ENCODE results near the gene FIGNL2.
"Not testable (repeated sequence)": the region's sequence is repeated elsewhere in the genome, so short reads cannot be mapped to it uniquely, and the experiment has no call there.

Gene FIGNL2, protein sequence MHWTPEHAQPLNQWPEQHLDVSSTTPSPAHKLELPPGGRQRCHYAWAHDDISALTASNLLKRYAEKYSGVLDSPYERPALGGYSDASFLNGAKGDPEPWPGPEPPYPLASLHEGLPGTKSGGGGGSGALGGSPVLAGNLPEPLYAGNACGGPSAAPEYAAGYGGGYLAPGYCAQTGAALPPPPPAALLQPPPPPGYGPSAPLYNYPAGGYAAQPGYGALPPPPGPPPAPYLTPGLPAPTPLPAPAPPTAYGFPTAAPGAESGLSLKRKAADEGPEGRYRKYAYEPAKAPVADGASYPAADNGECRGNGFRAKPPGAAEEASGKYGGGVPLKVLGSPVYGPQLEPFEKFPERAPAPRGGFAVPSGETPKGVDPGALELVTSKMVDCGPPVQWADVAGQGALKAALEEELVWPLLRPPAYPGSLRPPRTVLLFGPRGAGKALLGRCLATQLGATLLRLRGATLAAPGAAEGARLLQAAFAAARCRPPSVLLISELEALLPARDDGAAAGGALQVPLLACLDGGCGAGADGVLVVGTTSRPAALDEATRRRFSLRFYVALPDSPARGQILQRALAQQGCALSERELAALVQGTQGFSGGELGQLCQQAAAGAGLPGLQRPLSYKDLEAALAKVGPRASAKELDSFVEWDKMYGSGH

DNA sequence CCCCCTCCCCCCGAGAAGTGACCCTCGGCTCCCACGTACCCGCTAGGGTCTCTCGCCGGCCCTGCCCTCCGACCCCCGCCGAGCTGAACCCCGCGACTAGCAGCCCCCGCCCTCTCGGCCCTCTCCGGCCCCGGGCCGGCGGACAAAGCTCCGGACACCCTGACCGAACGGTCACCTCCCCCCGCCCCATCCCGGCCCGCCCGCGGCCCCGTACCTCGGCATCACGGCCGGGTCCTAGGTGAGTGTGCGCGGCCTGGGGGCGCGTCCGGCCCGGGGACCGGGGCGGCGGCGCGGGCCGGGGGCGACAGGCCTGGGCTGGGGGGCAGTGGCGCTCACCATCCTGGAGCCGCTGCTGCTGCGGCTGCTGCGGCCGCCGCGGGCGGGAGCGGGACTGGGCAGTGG is at the start of gene FIGNL2:
Gene FIGNL2 (minus strand): TSS at position 393 of the 402 bp plus-strand sequence. CDS start 26,305 bp downstream, outside the sequence.
- no peak for DNase-seq (ENCODE audit: low read depth in 1 of 2, low spot score in 1 of 2)

- no peak for DNase-seq (ENCODE audit: low read depth in 1 of 2, low spot score in 1 of 2)
Measured at GRCh38 chr12:51897181-51897580, 48.7 kb upstream of the FIGNL2 start.

DNA sequence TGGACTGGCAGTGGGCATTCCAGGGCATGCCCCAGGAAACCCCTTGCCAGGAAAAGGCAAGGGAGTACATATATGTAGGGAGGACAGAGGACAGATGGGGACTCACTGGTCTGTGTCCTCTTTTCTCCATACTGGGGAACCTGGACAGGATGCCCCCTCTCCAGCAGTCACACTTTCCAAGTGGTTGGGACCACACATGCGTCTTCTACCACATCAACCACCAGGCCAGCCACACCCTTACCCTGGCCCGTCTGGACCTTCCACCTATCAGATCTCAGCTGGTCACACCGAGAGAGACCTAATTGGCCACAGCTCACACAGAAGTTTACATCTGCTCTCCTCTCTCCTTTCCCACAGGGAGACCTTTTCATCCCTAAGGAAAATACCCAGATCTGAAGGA is 47.7 kb upstream of the FIGNL2 start:
- no peak for DNase-seq (ENCODE audit: low read depth in 1 of 2, low spot score in 1 of 2)

DNA sequence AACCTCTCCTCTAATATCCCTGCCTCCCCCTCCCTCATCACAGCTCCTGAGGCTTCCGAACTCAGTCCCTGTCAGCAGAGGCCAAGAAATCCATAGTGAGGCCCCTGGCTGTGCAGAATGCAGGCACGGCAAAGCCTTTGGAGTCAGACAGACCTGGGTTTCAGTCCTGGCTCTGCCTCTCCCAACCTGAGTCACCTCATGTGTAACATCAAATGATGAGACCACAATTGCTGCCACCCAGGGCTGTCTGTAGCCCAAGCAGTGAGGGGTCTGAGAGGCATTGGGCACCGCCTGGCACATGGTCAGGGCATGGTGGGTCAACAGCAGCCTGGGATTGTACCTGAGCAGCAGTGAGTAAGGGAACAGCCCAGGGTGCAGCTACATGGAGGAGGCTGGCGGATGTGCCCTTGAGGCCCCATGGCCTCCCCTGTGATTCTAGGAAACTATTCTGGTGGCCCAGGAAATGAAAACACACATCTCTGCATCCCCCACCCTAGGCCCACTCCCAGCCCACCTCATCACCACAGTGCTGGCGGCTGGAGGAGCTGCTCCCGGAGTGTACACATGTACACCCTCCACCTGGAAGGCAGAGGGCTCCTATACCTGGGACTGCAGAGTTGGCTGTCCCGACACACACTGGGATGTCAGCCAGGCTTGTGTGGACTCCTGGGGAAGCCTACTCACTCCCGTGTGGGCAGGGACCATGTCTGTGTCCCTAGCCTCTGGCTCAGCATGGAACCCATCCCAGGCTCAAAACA is 47.0 kb upstream of the FIGNL2 start:
- DNase-seq (ENCODE audit: low read depth in 1 of 2, low spot score in 1 of 2) = no peak

GRCh38 chr12:51893786-51894185 is 45.3 kb upstream of the FIGNL2 start:
- no peak for DNase-seq (ENCODE audit: low read depth in 1 of 2, low spot score in 1 of 2)

- no peak for DNase-seq (ENCODE audit: low read depth in 1 of 2, low spot score in 1 of 2)
Measured at GRCh38 chr12:51891843-51892242, 43.3 kb upstream of the FIGNL2 start.

GRCh38 chr12:51890511-51891171 is 42.1 kb upstream of the FIGNL2 start:
- no peak for DNase-seq (ENCODE audit: low read depth in 1 of 2, low spot score in 1 of 2)

- no peak for DNase-seq (ENCODE audit: low read depth in 1 of 2, low spot score in 1 of 2)
Measured at GRCh38 chr12:51890133-51890464, 41.6 kb upstream of the FIGNL2 start.

GRCh38 chr12:51889216-51890132 is 41.0 kb upstream of the FIGNL2 start:
- no peak for DNase-seq (ENCODE audit: low read depth in 1 of 2, low spot score in 1 of 2)

GRCh38 chr12:51888316-51889215 is 40.0 kb upstream of the FIGNL2 start:
- no peak for DNase-seq (ENCODE audit: low read depth in 1 of 2, low spot score in 1 of 2)

DNA sequence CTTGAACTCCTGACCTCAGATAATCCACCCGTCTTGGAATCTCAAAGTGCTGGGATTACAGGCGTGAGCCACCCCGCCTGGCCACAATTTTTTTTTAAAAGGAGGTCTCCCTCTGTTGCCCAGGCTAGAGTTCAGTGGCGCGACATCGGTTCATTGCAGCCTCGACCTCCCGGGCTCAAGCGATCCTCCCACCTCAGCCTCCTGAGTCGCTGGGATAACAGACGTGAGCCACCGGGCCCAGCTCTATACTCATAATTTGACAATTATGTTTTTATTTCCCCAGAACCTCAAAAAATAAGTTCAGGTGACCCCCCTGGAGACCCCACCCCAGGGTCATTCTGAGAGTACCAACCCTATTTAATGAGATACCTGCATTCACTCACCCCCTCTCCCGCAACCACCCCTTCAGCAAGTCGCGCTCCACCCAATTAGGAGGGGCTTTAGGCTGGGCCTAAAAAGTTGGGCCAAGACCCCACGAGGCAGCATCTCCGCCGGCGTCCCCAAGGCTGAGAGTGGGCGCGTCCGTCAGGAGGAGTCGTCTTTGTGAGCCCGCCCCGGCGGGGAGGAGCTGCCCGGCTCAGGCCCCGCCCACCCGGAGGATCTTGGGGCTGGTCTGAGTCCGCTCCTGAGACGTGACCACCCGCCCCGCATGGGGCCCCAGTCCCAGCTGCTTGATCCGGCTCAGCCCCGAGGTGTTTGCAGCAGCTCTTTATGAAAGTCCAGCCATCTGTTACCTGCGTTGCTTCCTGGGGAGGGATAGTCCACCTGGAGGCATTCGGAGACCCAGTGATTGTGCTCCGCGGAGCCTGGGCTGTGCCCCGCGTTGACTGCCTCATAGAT is 39.2 kb upstream of the FIGNL2 start, which contains the start of gene ANKRD33:
Gene ANKRD33 (plus strand): TSS at position 628 of the 840 bp plus-strand sequence. CDS start 84 bp downstream, at position 712.
- no peak for DNase-seq (ENCODE audit: low read depth in 1 of 2, low spot score in 1 of 2)

GRCh38 chr12:51886021-51886710 is 37.6 kb upstream of the FIGNL2 start:
- no peak for DNase-seq (ENCODE audit: low read depth in 1 of 2, low spot score in 1 of 2)

DNA sequence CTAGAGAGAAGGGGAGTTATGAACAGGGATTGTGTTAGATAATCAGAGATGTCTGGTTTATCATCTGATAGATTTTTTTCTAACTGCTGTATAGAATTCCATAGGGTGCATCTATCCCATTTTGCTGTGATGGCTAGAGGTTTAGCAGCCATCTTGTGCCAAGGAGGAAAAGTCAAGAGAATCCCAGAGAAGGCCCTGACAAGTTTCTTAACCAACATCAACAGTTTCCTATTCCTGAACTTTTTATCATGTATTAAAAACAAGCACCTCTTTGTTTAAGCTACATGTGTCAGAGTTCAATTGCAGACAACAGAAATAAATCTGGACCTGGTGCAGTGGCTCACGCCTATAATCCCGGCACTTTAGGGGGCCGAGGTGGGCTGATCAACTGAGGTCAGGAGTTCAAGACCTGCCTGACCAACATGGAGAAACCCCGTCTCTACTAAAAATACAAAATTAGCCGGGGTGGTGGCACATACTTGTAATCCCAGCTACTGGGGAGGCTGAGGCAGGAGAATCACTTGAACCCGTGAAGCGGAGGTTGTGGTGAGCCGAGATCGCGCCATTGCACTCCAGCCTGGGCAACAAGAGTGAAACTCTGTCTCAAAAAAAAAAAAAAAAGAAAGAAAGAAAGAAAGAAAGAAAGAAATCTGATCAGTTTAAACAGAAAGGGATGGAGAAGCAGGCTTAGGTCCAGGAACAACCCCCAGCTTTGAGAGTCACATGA is 36.9 kb upstream of the FIGNL2 start:
- DNase-seq (ENCODE audit: low read depth in 1 of 2, low spot score in 1 of 2) = not testable (repeated sequence)

DNA sequence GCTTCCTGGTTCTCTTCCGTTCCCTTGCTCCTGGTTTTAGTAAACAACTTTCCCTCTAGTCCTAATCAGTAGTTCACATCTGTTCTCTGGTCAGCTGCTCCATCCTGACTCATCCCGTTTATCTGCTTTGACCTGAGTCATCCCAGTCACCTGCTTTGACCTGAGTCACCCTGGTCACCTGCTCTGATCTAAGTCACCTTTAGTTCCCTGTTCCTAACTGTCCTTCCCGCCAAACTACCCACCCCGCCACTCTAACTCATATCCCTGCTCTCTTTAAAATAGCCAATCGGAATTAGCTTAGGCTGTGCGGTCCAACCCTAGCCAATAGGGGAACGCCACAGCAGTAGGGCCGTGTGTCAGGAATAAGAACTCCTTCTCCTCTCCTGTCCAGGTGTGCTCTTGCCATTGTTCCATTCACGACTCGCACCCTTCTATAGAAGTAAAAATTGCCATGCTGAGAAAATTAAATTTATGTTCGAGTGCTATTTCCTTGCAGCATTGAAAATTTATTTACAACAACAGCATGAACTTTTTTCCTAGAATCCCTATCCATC is 36.2 kb upstream of the FIGNL2 start:
- DNase-seq (ENCODE audit: low read depth in 1 of 2, low spot score in 1 of 2) = no peak

- DNase-seq (ENCODE audit: low read depth in 1 of 2, low spot score in 1 of 2) = no peak
Measured at GRCh38 chr12:51883998-51884675, 35.6 kb upstream of the FIGNL2 start.

DNA sequence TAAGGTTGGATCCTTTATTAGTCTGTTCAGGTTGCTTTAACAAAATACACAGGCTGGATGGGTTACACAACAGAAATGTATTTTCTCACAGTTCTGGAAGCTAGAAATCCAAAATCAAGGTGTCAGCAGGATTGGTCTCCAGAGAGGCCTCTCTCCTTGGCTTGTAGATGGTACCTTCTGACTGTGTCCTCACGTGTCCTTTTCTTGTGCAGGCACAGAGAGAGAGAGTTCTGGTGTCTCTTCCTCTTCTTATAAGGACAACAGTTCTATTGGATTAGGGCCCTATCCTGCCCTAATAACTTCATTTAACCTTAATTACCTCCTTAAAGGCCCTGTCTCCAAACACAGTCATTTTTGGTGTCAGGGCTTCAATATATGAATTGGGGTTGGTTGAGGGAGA is 34.8 kb upstream of the FIGNL2 start:
- no peak for DNase-seq (ENCODE audit: low read depth in 1 of 2, low spot score in 1 of 2)
